DMS53 (cell line): Measurements from ENCODE around the gene MAMLD1.
A peak's percentile ranks its signal among the peaks of the same experiment; 100 is the strongest.
"Not testable (repeated sequence)": the region's sequence is repeated elsewhere in the genome, so short reads cannot be mapped to it uniquely, and the experiment has no call there.

Experiments
- DNase-seq: peaks from one replicate; lab custom pipeline; 2025; lab: John Stamatoyannopoulos, UW

The MAMLD1 gene, protein sequence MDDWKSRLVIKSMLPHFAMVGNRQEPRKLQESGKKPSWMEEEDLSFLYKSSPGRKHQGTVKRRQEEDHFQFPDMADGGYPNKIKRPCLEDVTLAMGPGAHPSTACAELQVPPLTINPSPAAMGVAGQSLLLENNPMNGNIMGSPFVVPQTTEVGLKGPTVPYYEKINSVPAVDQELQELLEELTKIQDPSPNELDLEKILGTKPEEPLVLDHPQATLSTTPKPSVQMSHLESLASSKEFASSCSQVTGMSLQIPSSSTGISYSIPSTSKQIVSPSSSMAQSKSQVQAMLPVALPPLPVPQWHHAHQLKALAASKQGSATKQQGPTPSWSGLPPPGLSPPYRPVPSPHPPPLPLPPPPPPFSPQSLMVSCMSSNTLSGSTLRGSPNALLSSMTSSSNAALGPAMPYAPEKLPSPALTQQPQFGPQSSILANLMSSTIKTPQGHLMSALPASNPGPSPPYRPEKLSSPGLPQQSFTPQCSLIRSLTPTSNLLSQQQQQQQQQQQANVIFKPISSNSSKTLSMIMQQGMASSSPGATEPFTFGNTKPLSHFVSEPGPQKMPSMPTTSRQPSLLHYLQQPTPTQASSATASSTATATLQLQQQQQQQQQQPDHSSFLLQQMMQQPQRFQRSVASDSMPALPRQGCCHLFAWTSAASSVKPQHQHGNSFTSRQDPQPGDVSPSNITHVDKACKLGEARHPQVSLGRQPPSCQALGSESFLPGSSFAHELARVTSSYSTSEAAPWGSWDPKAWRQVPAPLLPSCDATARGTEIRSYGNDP

DNA sequence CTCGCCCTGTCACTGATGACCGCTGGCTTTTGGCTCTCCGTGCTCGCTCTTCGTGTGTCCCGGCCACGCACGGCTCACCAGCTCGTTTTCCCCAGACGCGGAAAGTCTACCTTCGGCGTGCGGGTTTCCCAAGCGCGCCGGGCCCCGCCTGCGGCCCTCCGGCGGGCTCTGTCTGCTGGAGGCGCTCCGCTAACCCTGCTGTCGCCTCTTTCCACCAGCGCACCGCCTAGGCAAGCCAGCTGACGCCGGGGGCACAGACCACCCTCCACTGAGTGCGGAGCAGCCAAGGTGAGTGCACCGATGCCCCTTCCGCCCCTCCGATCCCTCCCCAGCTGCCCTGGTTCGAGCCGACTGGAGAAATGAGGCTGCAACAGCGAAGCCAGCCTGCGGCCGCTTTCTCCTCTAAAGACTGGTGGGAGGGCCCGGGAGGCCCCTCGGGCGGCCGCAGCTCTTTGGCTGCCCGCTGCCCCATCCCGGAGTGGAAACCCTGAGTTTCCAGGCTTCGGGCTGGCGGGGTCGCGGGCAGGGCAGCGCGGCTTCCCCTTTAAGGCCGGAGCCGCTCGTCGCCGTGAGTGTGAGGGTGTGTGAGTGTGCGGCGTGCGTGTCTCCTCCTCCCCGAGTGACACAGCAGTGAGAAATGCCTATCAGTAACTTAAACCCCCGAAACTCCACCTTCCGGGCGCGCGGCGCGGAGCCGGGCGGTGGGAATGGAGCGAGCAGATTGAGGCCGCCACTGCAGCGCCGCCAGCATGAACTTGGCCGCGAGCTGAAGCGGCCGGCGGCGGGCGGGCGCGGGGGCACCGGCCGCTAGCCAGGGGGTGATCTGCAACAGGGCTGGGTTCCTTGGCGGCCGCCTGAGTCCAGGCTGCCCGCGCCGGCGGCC lies at the start of gene MAMLD1:
Gene MAMLD1 (plus strand): TSS at position 719 of the 883 bp plus-strand sequence. CDS start 82,200 bp downstream, outside the sequence.
- peak; percentile 60 for DNase-seq

DNA sequence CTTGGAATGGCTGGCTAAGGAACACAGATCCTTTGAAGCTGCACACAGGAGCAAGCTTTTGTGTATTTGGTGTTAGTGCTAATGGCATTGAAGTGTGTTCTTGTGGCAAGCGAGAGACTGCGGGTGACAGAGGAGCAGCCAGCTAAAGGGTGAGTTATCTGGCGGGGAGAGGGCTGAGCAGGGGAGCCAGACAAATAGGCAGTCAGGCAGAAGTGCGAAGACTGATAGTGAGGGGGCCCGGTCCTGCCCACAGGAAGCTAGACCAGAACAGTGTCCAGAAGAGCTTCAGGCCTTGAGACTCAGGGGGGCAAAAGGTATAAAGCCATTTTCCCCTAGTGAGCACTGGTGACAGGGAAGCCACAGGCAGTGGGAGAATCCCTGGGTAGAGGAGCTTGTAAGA lies 49.6 kb upstream of the MAMLD1 start:
- DNase-seq: no peak

DNA sequence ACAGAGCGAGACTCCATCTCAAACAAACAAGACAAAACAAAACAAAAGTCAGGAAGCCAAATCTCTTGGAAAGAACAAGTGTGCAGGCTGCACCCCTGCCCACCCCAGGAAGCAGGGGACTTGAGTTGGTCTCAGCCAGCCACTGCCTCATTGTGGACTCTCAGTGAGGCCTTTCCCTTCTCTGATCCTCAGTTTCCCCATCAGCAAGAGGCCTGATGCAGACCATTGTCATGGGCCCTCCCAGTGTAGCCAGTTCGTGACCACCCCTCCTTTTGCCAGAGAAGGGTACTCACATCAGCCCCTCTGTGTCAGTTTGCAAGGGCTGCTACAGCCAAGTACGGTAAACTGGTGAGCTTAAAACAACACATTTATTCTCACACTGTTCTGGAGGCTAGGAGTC lies 48.9 kb upstream of the MAMLD1 start:
- DNase-seq: no peak

DNA sequence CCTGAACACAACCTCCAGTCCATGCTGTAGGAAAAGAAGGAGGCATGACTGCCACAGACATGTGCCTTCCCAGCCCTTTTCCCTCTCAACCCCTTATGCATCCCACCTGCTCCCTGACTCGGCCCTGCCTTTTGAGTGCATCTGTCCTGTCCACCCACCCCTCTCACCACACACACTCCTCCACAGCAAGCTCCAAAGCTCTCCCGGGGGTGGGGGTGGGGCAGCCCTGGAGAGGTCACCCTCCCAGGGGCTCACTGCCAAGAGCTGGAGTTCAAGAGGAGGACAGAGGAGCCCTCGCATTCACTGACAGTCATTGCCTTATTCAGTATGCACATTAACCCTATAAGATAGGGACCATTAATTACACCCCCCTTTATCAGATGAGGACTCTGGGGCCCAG lies 46.6 kb upstream of the MAMLD1 start:
- DNase-seq: no peak

DNA sequence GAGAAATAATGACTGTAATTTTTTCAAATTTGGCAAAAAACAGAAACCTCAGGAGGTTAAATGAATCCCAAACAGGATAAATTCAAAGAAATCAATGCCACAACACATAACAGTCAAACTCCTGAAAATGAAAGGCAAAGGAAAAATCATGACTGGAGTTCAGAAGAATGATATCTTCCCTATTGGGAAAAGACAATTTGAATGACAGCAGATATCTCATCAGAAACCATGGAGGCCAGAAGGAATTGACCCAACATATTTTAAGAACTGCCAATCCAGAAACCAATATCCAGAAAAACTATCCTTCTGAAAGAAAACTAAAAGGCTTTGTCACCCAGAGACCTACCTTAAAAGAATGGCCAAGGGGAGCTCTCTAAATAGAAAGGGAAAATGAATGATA lies 40.1 kb upstream of the MAMLD1 start:
- DNase-seq: no peak

DNA sequence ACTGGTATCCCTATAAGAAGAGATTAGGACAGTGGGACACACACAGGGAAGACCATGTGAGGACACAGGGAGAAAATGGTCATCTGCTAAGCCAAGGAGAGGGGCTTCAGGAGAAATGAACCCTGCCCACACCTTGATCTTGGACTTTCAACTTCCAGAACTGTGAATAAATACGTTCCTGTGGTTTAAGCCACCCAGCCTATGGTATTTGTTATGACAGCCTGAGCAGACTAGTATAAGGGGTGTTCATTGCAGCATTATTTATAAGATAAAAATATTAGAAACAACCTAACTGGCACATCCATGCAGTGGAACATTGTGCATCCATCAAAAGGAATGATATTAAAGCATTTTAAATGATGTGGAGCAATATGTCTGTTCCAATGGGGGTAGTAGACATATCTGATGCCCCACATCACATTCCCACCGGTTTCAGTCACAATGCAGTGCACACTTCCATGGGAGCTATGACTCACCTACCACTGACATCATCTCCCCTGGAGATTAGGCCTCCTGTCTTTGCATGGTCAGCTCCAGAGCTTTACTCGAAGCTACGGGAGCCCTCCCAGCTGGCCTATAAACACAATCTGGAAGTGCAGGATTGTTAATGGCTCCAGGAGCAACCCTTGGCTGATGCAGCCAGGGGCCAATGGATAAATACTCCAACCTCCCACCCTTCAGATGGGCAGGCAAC lies 38.9 kb upstream of the MAMLD1 start:
- DNase-seq: peak; percentile 75

DNA sequence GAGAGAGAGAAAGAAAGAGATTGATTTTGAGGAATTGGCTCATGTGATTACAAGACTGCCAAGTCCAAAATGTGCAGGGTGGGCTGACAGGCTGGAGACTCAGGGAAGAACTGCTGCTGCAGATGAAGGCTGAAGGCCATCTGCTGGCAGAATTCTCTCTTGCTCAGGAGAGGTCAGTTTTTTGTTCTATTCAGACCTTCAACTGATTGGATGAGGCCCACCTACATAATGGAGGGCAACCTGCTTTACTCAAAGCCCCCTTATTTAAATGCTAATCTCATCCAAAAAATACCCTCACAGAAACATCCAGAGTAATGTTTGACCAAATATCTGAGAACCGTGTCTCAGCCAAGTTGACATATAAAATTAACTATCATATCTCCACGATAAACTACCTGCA lies 38.2 kb upstream of the MAMLD1 start:
- DNase-seq: no peak

DNA sequence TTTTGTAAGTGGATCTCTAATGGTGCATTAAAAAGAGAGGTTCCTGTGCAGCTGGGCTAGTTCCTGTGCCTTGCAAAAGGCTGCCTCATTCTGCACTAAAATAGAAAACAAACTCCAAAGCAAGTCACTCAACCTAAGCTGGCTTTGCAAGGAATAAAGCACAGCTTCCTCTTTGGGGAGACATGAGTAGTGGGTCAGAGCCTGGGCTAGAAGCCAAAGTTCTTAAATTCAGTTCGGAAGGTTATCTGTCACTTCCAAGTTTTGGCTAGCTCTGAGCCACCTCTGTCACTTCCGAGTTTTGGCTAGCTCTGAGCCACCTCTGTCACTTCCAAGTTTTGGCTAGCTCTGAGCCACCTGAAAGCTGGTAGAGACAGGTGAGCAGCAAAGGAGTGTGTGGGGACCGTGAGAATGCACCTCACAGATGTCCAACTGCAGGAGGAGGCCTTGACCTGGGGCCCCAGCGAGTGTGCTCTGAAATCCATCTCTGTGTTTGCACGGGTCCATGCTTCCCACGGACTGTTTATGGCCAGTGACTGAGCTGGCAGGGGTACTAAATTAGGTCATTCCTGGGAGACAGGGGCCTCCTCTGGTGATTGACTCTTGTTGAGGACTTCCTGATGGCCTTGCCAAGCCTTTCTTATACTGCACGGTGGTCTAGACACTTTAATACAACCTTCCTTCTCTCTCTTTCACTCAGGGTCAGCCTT lies 36.4 kb upstream of the MAMLD1 start:
- no peak for DNase-seq

DNA sequence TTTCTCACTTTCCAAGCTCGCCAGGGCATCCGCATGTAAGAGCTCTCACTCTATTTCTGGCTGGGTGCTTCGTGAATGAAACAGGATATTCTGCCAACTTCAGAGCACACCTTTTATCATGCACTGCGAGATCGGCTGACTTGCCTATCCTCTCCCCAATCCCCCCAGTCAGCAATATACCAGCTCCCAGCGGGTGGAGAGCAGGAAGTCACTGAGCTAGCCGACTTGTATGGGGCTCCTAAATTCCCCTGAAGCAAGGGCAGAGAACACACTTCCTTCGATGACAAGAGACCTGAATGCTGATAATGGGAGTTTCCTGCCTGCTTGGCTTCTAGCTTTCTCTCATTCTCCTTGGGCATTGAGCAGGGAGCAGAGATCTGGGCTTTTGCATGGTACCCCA lies 33.8 kb upstream of the MAMLD1 start:
- DNase-seq: no peak

DNA sequence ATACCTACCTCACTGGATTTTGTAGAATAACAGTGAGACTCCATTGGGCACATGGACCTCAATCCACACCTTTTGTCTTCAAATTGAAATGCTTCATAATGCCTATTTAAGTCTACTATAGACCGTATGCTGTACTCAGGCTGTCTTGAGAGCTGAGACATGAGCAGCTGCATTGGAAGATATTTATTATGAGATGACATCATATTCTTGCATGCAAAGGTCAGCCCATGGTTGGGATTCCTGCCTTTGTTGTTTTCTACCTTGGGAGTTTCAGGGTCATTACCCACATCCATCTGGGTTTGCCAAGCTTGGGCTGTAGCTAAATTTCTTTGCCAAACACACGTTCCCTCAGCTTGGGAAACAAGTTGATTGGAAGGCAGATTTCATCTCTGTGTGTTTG lies 33.2 kb upstream of the MAMLD1 start:
- no peak for DNase-seq

DNA sequence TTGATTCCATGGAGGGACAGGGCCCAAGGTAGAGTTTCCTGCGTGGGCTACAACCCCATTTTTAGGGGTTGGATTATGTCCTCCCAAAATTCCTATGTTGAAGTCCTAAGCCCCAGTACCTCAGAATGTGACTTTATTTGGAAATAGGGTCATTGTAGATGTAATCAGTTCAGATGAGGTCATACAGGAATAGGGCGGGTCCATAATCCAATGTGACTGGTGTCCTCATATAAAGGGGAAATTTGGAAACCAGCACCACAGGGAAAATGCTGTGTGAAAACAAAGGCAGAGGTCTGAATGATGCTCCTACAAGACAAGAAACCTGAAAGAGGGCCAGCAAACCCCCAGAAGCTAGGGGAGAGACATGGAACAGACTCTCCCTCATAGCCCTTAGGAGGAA lies 31.1 kb upstream of the MAMLD1 start:
- no peak for DNase-seq

DNA sequence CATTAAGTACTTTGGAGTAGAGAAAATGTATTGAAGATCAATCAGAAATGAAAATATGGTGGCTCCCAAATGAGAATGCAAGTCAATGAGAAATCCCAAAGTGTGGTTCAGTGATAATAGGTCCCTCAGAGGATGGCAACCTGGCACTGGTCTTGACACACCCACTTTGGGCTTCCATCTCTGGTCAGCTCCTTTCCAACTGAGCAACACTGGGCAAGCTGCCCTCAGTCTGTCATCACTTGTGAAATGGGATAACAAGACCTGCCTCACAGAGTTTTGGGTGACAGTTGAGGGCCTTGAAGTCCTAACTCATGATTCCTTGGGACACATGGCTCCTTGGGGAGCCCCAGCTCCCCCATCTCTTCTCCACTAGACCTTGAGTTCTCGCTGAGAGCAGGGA lies 29.0 kb upstream of the MAMLD1 start:
- no peak for DNase-seq

DNA sequence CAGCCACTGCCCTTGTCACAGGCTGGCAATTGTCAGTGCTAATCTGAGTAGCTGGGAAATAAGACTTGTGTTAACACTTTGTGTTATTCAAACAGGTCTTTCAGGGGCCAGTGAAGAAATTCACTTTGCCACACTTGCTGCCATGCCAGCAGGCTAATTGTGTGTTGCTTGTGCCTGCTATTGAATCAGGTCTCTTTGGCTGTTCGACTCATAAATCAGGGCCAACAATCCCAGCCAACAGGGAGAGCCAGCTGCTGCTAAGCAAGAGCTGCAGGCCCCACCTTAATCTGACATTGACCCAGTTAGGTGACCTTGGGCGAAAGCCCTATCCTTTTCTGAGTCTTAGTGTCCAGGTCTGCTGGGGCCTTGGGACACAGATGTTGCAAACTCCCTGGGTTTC lies 28.1 kb upstream of the MAMLD1 start:
- DNase-seq: no peak

DNA sequence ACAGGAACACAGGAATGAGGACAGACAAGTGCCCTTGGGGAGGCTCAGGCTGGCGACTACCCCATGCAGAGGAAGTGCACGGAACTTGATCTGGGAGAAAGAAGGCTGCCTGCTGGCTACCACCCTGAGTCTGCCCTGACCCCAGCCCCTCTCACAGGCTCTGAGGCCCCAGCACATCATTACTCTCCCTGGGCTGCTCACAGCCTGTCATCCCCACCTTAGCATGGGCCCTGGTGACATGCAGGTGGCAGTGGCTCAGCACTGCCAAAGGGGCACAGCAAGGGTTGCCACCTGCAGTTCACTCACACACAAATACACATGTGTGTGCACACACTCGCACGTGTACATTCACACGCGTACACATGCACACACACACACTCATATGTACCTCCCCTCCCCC lies 26.1 kb upstream of the MAMLD1 start:
- DNase-seq: no peak

DNA sequence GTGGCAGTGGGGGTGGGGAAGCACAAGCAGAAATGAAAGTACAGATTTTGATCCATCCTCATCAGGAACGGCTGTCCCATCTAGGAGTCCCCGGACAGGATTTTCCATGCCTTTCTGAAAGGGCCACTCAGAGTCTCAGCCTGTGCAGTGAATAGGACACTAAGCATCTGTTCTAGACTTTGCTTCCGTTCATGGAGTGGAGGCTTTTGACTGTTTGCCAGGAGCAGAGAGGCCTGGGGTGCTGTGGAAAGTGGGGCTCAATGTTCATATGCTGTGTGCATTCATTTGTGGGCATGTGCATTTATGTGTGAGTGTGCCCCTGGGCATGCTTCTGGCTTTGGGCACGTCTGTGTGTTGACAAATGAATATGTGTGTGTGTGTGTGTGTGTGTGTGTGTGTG lies 25.6 kb upstream of the MAMLD1 start:
- DNase-seq: no peak

DNA sequence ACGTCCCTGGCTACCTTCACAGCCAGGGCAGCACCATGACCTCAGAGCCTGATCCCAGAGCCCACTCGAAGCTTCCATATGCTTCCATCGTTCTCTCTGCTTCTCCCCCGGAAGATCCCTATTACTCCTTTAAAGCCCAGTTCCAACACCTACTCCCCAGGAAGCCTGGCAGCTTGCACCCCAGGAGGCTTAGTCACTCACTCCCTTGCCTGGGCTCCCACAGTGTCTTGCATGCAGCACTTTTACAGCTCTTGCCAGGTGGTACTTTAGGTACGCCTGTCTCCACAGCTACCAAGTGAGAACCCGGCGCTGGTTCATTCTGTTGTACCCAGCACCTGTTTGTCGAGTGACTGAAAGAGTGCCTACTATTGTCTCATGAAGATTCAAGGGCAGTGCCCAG lies 24.5 kb upstream of the MAMLD1 start:
- no peak for DNase-seq

DNA sequence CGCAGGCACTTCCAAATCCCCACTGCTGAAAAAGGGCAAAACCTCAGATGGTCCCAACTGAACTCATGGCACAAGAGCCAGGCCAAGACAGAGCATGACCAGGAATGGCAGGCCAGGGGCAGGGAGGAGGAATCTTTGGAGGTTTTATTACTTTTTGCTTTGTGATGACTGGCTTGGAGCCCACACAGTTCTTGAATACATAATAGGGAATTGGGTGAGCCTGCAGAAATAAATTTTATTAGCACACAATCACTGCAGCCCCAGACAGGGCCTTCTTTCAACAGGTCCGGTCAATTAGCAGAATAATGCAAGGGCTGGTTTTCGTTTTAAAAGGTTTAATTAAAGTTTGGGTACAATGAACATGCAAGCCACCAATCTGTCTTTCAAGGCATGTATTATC lies 23.4 kb upstream of the MAMLD1 start:
- no peak for DNase-seq

DNA sequence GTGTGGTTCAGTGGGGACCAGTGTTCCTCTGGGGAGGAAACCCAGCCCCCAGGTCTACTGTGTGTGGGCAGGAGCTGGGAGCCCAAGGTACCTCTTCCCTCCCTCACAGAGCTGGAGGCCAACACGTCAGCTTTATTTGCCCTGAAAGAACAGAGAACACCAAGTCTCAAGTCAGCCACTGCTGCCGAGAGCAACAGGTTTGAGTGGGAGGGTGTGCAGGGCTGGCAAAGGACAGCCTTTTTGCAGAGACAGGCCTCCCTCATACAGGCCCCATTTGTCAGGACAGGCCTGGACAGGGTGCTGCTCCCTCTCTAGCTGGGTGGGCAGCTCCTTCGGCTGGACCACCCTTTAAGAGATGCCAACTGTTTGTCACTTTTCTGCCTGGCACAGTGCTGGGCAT lies 22.8 kb upstream of the MAMLD1 start:
- not testable (repeated sequence) for DNase-seq

DNA sequence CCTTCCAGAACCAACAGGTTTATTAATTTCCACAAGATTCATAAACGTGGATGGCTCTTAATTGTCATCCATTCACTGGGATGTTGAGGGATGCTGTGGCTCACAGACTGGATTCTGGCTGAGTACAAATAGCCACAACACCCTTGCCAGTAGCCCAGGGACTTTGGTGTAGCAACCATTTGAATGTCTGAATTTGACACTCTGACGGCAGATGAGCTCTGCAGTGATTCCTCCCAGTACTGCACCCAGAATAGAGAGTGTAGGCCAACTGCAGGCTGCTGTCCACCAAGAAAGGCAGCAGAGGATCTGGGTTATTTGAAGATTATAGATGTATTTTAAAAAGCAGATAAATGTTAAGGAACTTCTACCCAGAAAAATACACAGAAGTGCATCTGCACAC lies 15.6 kb upstream of the MAMLD1 start:
- DNase-seq: no peak

DNA sequence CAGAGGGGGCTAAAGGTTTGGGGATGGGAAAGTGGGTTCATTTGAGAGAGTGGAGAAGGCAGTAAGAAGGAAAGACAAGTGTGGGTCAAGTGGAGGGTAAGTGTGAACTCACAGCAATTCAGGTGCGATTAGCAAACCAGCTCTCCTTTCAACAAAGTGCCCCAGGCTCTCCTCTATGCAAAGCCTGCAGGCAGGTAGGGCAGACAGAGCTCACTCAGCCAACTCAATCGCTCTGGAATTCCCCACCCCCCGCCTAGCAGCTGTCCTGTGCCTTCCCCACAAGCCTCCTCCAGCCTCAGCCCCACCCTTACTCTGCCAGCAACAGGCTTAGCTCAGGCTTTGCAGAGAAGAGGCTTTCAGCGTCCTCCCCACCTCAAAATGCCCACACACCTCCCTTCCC lies 14.8 kb upstream of the MAMLD1 start:
- DNase-seq: peak; percentile 53

DNA sequence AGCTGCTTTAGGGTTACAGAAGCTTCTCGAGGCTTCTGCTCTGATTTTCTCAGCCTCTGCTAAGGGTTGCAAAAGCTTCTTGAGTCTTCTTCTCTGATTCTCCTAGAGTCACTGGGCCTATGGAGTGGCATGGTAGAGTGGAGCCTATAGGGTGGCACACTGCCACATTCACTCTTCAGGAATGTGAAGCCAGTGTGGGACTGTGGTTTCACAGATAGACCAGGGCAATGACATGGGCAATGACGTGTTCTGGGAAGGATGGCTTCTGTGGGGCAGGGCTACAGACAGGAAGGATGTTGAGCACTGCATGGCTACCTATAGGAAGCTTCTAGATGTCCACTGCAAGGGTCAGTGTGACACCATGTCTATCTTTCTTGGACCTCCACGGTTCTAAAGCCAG lies 11.0 kb upstream of the MAMLD1 start:
- no peak for DNase-seq
